H1 (cell line): Measurements from ENCODE around the gene GALNT4. TPM values are rescaled to one million over a fixed set of nuclear protein-coding genes. Genes with fewer than 3 reads are reported as not detected.

Source experiments
- CTCF ChIA-PET: fragments of 300-600 bp; sonication (Branson Sonifier 250); formaldehyde crosslinking; loops from one replicate; lab custom pipeline; 2021; ENCODE audit not compliant: partially characterized antibody; lab: Charles Lee
- POLR2A ChIA-PET: fragments of 300-600 bp; sonication (Branson Sonifier 250); formaldehyde crosslinking; loops from one replicate; lab custom pipeline; 2021; ENCODE audit warnings: inconsistent platforms; ENCODE audit not compliant: partially characterized antibody; lab: Charles Lee
- DNase-seq, 2 experiments: peaks; one replicate each; pipeline versions ENCODE4 v3.0.0 to v3.0.0-alpha.2; 2010 to 2022; ENCODE audit warnings: low spot score in 2 of 2, low read depth in 1 of 2, mixed read lengths in 1 of 2
- FAIRE-seq: peaks from 2 replicates; lab custom pipeline; 2011; peaks lifted over from hg19 to GRCh38; lab: Jason Lieb, UNC
- H2AFZ ChIP-seq: 2 replicates; pipeline ENCODE4 v1.8.1; 2012; ENCODE audit warnings: low read length, inconsistent platforms
- H2AK5ac ChIP-seq: 2 replicates; pipeline ENCODE4 v1.6.1; 2013; ENCODE audit warnings: low read depth, low read length
- H2BK120ac ChIP-seq: replicated peaks from 2 replicates; pipeline ENCODE3; 2013; ENCODE audit warnings: low read depth, low read length, inconsistent platforms
- H2BK12ac ChIP-seq: 2 replicates; pipeline ENCODE4 v1.6.1; 2013; ENCODE audit warnings: low read depth, low read length
- H2BK15ac ChIP-seq: 2 replicates; pipeline ENCODE4 v1.6.1; 2013; ENCODE audit warnings: low read length
- H2BK20ac ChIP-seq: 2 replicates; pipeline ENCODE4 v1.6.1; 2013; ENCODE audit warnings: low read length
- H2BK5ac ChIP-seq: 2 replicates; pipeline ENCODE4 v1.6.1; 2013; ENCODE audit warnings: low read depth, low read length
- H3K14ac ChIP-seq: 2 replicates; pipeline ENCODE4 v1.6.1; 2013; ENCODE audit warnings: inconsistent platforms; ENCODE audit not compliant: insufficient read length
- H3K18ac ChIP-seq: 2 replicates; pipeline ENCODE4 v1.6.1; 2013; ENCODE audit warnings: low read length; ENCODE audit errors: extremely low read depth
- H3K23ac ChIP-seq: 2 replicates; pipeline ENCODE4 v1.6.1; 2013; ENCODE audit warnings: inconsistent platforms; ENCODE audit not compliant: insufficient read length
- H3K23me2 ChIP-seq: 2 replicates; pipeline ENCODE4 v1.6.1; 2013; ENCODE audit warnings: low read depth, low read length
- H3K27ac ChIP-seq: 2 replicates; pipeline ENCODE4 v1.6.1; 2011; ENCODE audit warnings: low read depth, low read length, inconsistent platforms
- H3K27me3 ChIP-seq, 4 experiments: replicated peaks in 1 of 4; 1 replicate in 1 of 4; 2 replicates in 3 of 4; pipeline versions ENCODE4 v1.6.1 to v1.8.1; 2011 to 2013; ENCODE audit warnings: low read length in 3 of 4, mild to moderate bottlenecking in 3 of 4, inconsistent platforms in 2 of 4, mixed read lengths in 2 of 4, moderate library complexity in 1 of 4; ENCODE audit not compliant: control insufficient read depth in 3 of 4, insufficient read depth in 3 of 4; ENCODE audit errors: extremely low read depth in 1 of 4
- H3K36me3 ChIP-seq, 4 experiments: 2 replicates each; pipeline versions ENCODE4 v1.6.1 to v1.8.1; 2011 to 2013; ENCODE audit warnings: mild to moderate bottlenecking in 4 of 4, low read length in 3 of 4, moderate library complexity in 2 of 4, control low read depth in 1 of 4, inconsistent platforms in 1 of 4; ENCODE audit not compliant: insufficient read depth in 4 of 4, control insufficient read depth in 2 of 4
- H3K4ac ChIP-seq: replicated peaks from 2 replicates; pipeline ENCODE3; 2013; ENCODE audit warnings: low read length, low read depth, mixed read lengths, inconsistent platforms; ENCODE audit not compliant: insufficient read length
- H3K4me1 ChIP-seq, 4 experiments: replicated peaks in 1 of 4; 1 replicate in 1 of 4; 2 replicates in 3 of 4; pipeline versions ENCODE4 v1.6.1 to v1.8.1; 2011 to 2013; ENCODE audit warnings: low read length in 3 of 4, inconsistent platforms in 2 of 4, mixed read lengths in 1 of 4; ENCODE audit not compliant: insufficient read depth in 4 of 4, control insufficient read depth in 3 of 4
- H3K4me2 ChIP-seq, 2 experiments: 2 replicates each; pipeline versions ENCODE4 v1.6.1 to v1.8.1; 2011 to 2013; ENCODE audit warnings: low read depth in 2 of 2, low read length in 2 of 2, control low read depth in 1 of 2, inconsistent platforms in 1 of 2, mild to moderate bottlenecking in 1 of 2; ENCODE audit not compliant: insufficient read depth in 1 of 2
- H3K4me3 ChIP-seq, 4 experiments: fragments of 200-600, 300-600 bp in 1 of 4; sonication (generic), shearing (Covaris generic), sonication (Bioruptor Twin) in 1 of 4; 2 replicates each; pipeline versions ENCODE4 v1.5.1 to v1.8.1; 2011 to 2016; ENCODE audit warnings: low read length in 4 of 4, low read depth in 3 of 4, control low read depth in 2 of 4, inconsistent platforms in 2 of 4, mild to moderate bottlenecking in 2 of 4, mixed read lengths in 1 of 4, moderate library complexity in 1 of 4; ENCODE audit not compliant: insufficient read depth in 2 of 4; ENCODE audit errors: extremely low read depth in 1 of 4
- H3K56ac ChIP-seq: replicated peaks from 2 replicates; pipeline ENCODE3; 2013; ENCODE audit warnings: low read depth, mild to moderate bottlenecking, mixed read lengths, low read length, inconsistent platforms; ENCODE audit not compliant: insufficient read length
- H3K79me1 ChIP-seq: 2 replicates; pipeline ENCODE4 v1.6.1; 2013; ENCODE audit warnings: low read depth, low read length, control low read depth
- H3K79me2 ChIP-seq, 2 experiments: 2 replicates each; pipeline versions ENCODE4 v1.6.1 to v1.8.1; 2012 to 2013; ENCODE audit warnings: low read length in 2 of 2, mild to moderate bottlenecking in 2 of 2, inconsistent platforms in 1 of 2; ENCODE audit not compliant: insufficient read depth in 2 of 2, control insufficient read depth in 1 of 2
- H3K9ac ChIP-seq, 4 experiments: replicated peaks in 1 of 4; 1 replicate in 1 of 4; 2 replicates in 3 of 4; pipeline versions ENCODE4 v1.6.1 to v1.8.1; 2011 to 2013; ENCODE audit warnings: low read depth in 3 of 4, low read length in 3 of 4, control low read depth in 2 of 4, mild to moderate bottlenecking in 2 of 4, moderate library complexity in 2 of 4, inconsistent platforms in 1 of 4; ENCODE audit errors: extremely low read depth in 1 of 4
- H3K9me3 ChIP-seq, 2 experiments: 2 replicates each; pipeline versions ENCODE4 v1.6.1 to v1.8.1; 2012 to 2013; ENCODE audit warnings: mild to moderate bottlenecking in 2 of 2, moderate library complexity in 2 of 2, control low read depth in 1 of 2, inconsistent platforms in 1 of 2, low read depth in 1 of 2, low read length in 1 of 2, mixed read lengths in 1 of 2; ENCODE audit not compliant: insufficient read depth in 2 of 2
- H4K20me1 ChIP-seq, 2 experiments: replicated peaks in 1 of 2; 2 replicates each; pipeline versions ENCODE3 to v1.8.1; 2011 to 2013; ENCODE audit warnings: inconsistent platforms in 2 of 2, low read length in 2 of 2, mild to moderate bottlenecking in 1 of 2; ENCODE audit not compliant: insufficient read depth in 2 of 2, control insufficient read depth in 1 of 2
- H4K5ac ChIP-seq: 2 replicates; pipeline ENCODE4 v1.6.1; 2013; ENCODE audit warnings: low read length, low read depth, mixed read lengths, inconsistent platforms; ENCODE audit not compliant: insufficient read length
- H4K8ac ChIP-seq: 2 replicates; pipeline ENCODE4 v1.8.0; 2013; ENCODE audit warnings: mild to moderate bottlenecking, moderate library complexity, low read length, inconsistent platforms; ENCODE audit not compliant: insufficient read depth; ENCODE audit errors: extremely low read depth
- H4K91ac ChIP-seq: replicated peaks from 2 replicates; pipeline ENCODE3; 2013; ENCODE audit warnings: low read length, mixed read lengths, inconsistent platforms; ENCODE audit not compliant: insufficient read length
- BRCA1 ChIP-seq: IDR thresholded peaks from 2 replicates; pipeline ENCODE4 v1.6.1; 2012; ENCODE audit warnings: low read depth, low read length, improper control_type of control experiment
- CEBPB ChIP-seq: IDR thresholded peaks from 2 replicates; pipeline ENCODE4 v1.6.1; 2012; ENCODE audit warnings: low read depth, low read length
- CTCF ChIP-seq, 3 experiments: IDR thresholded peaks; 1 replicate in 2 of 3; 2 replicates in 1 of 3; pipeline versions ENCODE4 v1.5.1 to v1.6.1; 2011; ENCODE audit warnings: low read length in 3 of 3, mild to moderate bottlenecking in 3 of 3, inconsistent platforms in 2 of 3, low read depth in 1 of 3, moderate library complexity in 1 of 3; ENCODE audit not compliant: insufficient read depth in 1 of 3; ENCODE audit errors: control extremely low read depth in 1 of 3
- GTF2F1 ChIP-seq: IDR thresholded peaks from 2 replicates; pipeline ENCODE4 v1.6.1; 2012; ENCODE audit warnings: low read depth, low read length, improper control_type of control experiment, borderline replicate concordance
- KDM5A ChIP-seq: fragments of 200-600 bp; IDR thresholded peaks from 2 replicates; pipeline ENCODE4 v1.7.1; 2012; ENCODE audit warnings: mild to moderate bottlenecking, low read length, inconsistent platforms, mixed read lengths
- MAFK ChIP-seq: IDR thresholded peaks from 2 replicates; pipeline ENCODE4 v1.6.1; 2012; ENCODE audit warnings: low read depth, mild to moderate bottlenecking, improper control_type of control experiment, low read length
- NRF1 ChIP-seq: IDR thresholded peaks from 2 replicates; pipeline ENCODE4 v1.6.1; 2011; ENCODE audit warnings: mild to moderate bottlenecking, low read depth, low read length, improper control_type of control experiment
- POLR2A ChIP-seq, 2 experiments: IDR thresholded peaks; 1 replicate in 1 of 2; 2 replicates in 1 of 2; pipeline ENCODE4 v1.6.1; 2011; ENCODE audit warnings: low read depth in 2 of 2, low read length in 2 of 2, mild to moderate bottlenecking in 2 of 2; ENCODE audit errors: control extremely low read depth in 1 of 2
- POLR2AphosphoS5 ChIP-seq: IDR thresholded peaks from 2 replicates; pipeline ENCODE4 v1.6.1; 2011; ENCODE audit warnings: low read depth, low read length
- SIRT6 ChIP-seq: IDR thresholded peaks from one replicate; pipeline ENCODE4 v1.7.1; 2012; ENCODE audit warnings: low read length, inconsistent platforms
- SUZ12 ChIP-seq: fragments of 200-600 bp; sonication (generic); IDR thresholded peaks from 2 replicates; pipeline ENCODE4 v1.6.1; 2012; ENCODE audit warnings: mild to moderate bottlenecking, inconsistent platforms, low read length, moderate library complexity, mixed read lengths
- TBP ChIP-seq: IDR thresholded peaks from 2 replicates; pipeline ENCODE4 v1.6.1; 2011; ENCODE audit warnings: low read depth, low read length, improper control_type of control experiment
- TCF12 ChIP-seq: IDR thresholded peaks from 2 replicates; pipeline ENCODE4 v1.6.1; 2011; ENCODE audit warnings: low read depth, mild to moderate bottlenecking, low read length
- ZNF274 ChIP-seq: IDR thresholded peaks from 2 replicates; pipeline ENCODE4 v1.7.0; 2012; ENCODE audit warnings: low read length, borderline replicate concordance; ENCODE audit errors: extremely low read depth
- WGBS, 2 experiments: shearing (Covaris generic) in 1 of 2; methylation state at CpG; one replicate each; pipeline versions ENCODE4 v1.1.6 to v1.1.7; 2013 to 2015; ENCODE audit warnings: low lambda C conversion rate in 2 of 2, mixed read lengths in 2 of 2, inconsistent platforms in 1 of 2, low coverage in 1 of 2, missing lambda C conversion rate in 1 of 2; ENCODE audit not compliant: insufficient replicate concordance in 2 of 2, insufficient coverage in 1 of 2, insufficient read length in 1 of 2; ENCODE audit errors: extremely low coverage in 1 of 2, missing lambda C conversion rate in 1 of 2; 5-methylcytosine and 5-hydroxymethylcytosine counted together
- polyA plus RNA-seq, 7 experiments: library from polyadenylated mRNA; depleted of rRNA in 3 of 7; stranded (reverse) in 5 of 7; unstranded in 2 of 7; fragments of >200 nt in 5 of 7; fragments of 200-250 nt in 2 of 7; gene quantifications; 1 replicate in 5 of 7; 2 replicates in 1 of 7; 4 replicates in 1 of 7; pipeline versions ENCODE4 v1.2.1 to v1.2.3, GENCODE V29; 2011 to 2013; ENCODE audit warnings: missing spikeins in 2 of 7, mixed read lengths in 2 of 7
- total RNA-seq: library from RNA; stranded (reverse); fragmentation: NEBNext Ultra II Directional; extraction: Animal tissue kit (Norgen Biotek cat#: 25700); gene quantifications from 2 replicates; pipeline ENCODE4 v1.2.1, GENCODE V29; 2021

The GALNT4 gene
- total and polyA plus RNA-seq, 2 of the 8 experiments (the other 6 are each of a cell fraction or from before 2014, with no cell fraction given): 0.45 to 3.3 TPM

GRCh38 chr12:89547101-89547500, 22.5 kb upstream of the GALNT4 start:
- Histone ChIP-seq H3K4me2 (no peak overlapping the region), H2AK5ac (no peak overlapping the region), H2BK5ac (no peak overlapping the region), H2BK15ac (no peak overlapping the region), H2BK12ac (no peak overlapping the region), H4K5ac (no peak overlapping the region), H3K79me2 (no peaks in the 10 kb centered on the region), H4K8ac (no peak overlapping the region), H3K27me3 (no peaks in the 10 kb centered on the region), H3K9me3 (no peaks in the 10 kb centered on the region), H2BK120ac (no peak overlapping the region), H3K56ac (no peak overlapping the region), H4K20me1 (no peaks in the 10 kb centered on the region), H3K4ac (no peak overlapping the region), H3K23ac (no peak overlapping the region), H4K91ac (no peak overlapping the region), H3K36me3 (no peaks in the 10 kb centered on the region), H2AFZ (no peak overlapping the region), H3K18ac (no peak overlapping the region), H3K4me3 (no peak overlapping the region), H3K4me1 (no peaks in the 10 kb centered on the region; a peak in 1 of 7 replicates), H3K79me1 (no peaks in the 10 kb centered on the region), H2BK20ac (no peak overlapping the region), H3K14ac (no peak overlapping the region), H3K27ac (no peak overlapping the region), H3K9ac (no peak overlapping the region), H3K23me2 (no peaks in the 10 kb centered on the region)
- WGBS, 2 experiments: 77% methylated on average over 4 of the region's 4 CpGs; no CpG with 5 or more reads in 1 of the 2 experiments
- no peak for FAIRE-seq
- no peak for DNase-seq
- ChIA-PET CTCF (no interaction called here), POLR2A (no interaction called here)
- TF ChIP-seq KDM5A: no peak
- TF ChIP-seq TCF12: no peak
- no peak for TF ChIP-seq BRCA1
- TF ChIP-seq CEBPB: no peak
- TF ChIP-seq CTCF (IDR thresholded peaks at IDR 0.05; ENCODE audit: control extremely low read depth in 1 of 3, insufficient read depth in 1 of 3, low read depth in 1 of 3, low read length in 3 of 3): no peak
- TF ChIP-seq SIRT6: no peak
- TF ChIP-seq POLR2AphosphoS5: no peak
- TF ChIP-seq GTF2F1: no peak
- no peak for TF ChIP-seq MAFK
- TF ChIP-seq POLR2A (IDR thresholded peaks at IDR 0.05; ENCODE audit: control extremely low read depth in 1 of 2, low read depth in 2 of 2, low read length in 2 of 2): no peak
- TF ChIP-seq ZNF274: no peak
- no peak for TF ChIP-seq SUZ12
- TF ChIP-seq TBP: no peak
- TF ChIP-seq NRF1: no peak
